IPS-NIHi11 (cell line): ENCODE data around the gene NCOA7.

ENCODE experiments used
- DNase-seq: peaks from one replicate; pipeline ENCODE4 v3.0.0; 2012; ENCODE audit warnings: mixed read lengths, low spot score

The NCOA7 gene

DNA sequence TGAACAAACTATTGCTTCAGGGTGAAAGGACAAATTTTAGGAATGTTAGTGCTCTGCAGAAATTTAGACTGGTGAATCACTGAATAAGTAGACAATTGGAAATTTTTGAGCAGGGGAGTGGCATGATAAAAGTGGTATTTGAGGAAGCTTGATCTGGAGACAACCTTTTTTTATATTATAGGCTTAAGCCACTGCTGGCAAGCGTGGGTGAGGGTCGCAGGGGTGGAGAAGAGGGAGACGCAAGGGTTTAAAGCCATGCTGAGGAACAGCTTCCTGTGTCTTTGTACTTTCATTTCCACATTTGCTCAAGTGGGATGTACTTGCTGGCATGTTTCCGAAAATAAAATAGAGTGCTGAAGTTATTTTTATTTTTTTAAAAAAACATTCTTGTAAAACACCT, 23.7 kb downstream of the NCOA7 start:
- DNase-seq = no peak

- no peak for DNase-seq
Measured at GRCh38 chr6:125815080-125815910, 24.5 kb downstream of the NCOA7 start.

- DNase-seq = no peak
Measured at GRCh38 chr6:125816828-125817280, 26.1 kb downstream of the NCOA7 start.

GRCh38 chr6:125818225-125818657, 27.5 kb downstream of the NCOA7 start:
- DNase-seq = no peak

- no peak for DNase-seq
Measured at GRCh38 chr6:125818772-125819260, 28.1 kb downstream of the NCOA7 start.

- no peak for DNase-seq
Measured at GRCh38 chr6:125819535-125820326, 29.0 kb downstream of the NCOA7 start.

DNA sequence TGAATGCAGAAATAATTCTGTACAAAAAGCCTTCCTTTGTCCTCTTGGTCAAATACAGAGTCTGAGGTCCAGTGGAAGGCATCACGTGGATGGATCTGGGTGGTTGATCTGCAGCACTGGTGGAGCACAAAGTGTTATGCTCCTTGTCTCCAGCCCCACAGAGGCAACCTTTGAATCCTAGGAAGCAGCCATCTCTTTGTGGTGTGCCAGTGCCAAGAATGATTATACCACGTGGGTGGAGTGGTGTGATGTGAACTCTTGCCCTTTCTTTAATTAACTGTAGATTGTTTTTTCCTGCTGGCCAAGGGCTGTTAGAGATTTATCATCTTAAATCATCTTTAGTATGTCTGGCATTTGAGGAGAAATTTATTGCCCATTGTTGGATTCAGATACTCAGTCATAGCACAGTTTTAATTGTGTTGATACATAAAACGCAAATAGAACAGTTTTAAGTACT, 31.1 kb downstream of the NCOA7 start:
- DNase-seq = no peak

GRCh38 chr6:125823180-125823579, 32.4 kb downstream of the NCOA7 start:
- DNase-seq = no peak

- DNase-seq = no peak
Measured at GRCh38 chr6:125824946-125825771, 34.4 kb downstream of the NCOA7 start.

GRCh38 chr6:125826695-125827463, 36.1 kb downstream of the NCOA7 start:
- DNase-seq = no peak

GRCh38 chr6:125827788-125828320, 37.1 kb downstream of the NCOA7 start:
- no peak for DNase-seq

DNA sequence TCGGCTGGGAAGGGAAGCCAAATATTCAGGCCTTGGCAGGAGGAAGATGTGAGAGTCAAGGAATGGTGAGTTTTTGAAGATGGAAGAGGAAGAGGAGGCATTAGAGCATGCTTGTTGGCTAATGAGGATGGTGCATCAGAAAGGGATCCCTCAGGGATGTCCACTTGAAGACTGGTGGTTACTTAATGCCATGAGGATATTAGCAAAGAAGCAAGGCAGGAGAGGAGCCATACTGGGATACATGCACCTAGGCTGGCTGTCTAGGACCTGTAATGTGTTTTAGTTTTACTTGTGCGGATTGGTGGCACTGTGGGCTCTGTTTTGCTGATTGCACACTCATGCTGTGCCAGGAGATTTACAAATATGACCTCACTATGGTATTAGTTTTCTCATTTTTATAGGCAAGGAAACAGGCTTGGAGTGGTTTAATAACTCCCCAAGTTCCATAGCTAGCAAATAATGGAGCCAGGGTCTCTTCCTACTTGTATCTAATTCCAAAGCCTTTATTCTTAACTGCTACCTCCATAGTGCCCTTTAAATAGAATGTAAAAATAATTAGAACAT, 37.8 kb downstream of the NCOA7 start:
- DNase-seq = no peak

DNA sequence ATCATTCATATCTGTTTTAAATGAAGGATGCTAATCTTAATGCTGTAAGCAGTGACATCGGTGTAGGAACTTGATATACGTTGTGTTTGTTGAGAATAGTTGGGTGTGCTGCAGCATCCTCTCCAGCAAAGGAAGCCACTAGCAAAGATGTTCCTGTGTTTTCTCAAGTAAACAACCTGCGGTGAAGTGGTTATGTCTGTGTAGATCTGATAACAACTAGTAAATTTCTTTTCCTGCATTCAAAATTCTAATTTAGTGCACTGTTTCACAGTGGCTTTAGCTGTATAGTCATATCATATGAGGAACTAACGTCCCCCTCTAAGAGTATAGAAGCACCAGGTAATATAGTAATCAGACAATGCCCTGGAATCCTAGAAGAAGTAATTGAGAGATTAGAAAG, 38.7 kb downstream of the NCOA7 start:
- no peak for DNase-seq

GRCh38 chr6:125831659-125832058, 40.9 kb downstream of the NCOA7 start:
- no peak for DNase-seq

DNA sequence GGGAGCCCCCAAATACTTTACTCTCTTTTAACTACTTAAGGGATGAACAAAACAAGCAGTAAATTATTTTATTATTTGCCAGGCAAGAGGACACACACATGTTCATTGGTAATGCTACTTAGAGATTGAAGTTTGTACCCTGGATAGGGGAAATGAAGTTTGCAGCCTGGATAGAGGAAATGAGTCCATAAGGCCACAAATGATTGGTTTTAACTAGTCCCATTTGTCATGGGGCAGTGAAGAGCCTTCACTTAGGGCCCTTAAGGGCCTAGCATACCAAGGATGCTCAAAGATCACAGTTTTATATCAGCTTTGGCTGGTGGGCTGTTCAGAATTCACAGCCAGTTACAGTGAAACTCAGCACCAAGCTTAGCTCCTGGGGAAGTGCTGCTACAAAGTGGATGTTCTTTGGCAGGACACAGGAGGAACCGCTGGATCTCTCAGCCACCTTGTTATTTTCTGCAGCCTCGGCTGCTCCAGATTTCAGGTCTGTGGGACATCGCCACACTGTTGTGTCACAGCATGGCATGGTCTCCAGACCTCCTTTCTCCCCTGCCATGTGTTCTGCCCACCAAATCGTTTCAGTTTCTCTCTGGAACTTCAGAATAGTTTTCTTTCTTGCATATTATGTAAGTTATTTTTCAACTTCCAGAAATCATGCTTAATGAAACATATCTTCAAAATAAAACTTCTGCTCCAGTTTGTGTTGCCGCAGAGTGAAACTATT, 41.8 kb downstream of the NCOA7 start:
- DNase-seq = no peak

DNA sequence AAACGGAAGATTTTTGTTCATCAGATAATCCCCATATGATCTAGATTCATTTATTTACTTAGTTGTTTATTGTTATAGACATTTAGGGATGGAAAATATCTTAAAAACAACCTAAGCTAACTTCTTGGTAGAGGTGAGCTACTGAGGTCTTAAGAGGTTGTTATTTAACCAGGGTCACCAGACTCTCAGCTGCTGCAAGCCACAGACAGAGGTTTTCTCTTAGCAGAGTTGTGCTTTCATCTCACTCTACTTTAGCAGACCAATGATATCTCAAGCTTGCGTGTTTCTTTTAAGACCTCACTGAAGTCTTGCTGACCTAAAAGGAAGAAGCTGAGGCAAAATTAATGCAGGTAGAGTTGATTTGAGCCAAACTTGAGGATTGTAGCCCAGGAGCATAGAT, 43.6 kb downstream of the NCOA7 start:
- no peak for DNase-seq

GRCh38 chr6:125835221-125835744, 44.5 kb downstream of the NCOA7 start:
- no peak for DNase-seq

GRCh38 chr6:125836466-125836865, 45.7 kb downstream of the NCOA7 start:
- no peak for DNase-seq

DNA sequence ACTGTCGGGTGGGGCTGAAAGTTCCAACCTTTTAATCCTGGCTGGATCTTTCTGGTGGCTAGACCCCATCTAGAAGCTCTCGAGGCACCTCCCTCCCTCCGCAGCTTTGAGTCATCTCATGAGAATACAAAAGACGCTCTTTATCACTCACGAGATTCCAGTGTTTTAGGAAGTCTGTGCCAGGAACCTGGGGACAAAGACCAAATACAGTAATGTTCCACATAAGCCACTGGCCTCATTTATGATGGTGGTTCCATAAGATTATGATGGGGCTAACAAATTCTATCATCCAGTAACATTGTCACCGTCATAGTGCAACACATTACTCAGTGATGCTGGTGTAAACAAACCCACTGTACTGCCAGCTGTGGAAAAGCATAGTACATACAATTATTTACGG, 48.7 kb downstream of the NCOA7 start:
- no peak for DNase-seq

DNA sequence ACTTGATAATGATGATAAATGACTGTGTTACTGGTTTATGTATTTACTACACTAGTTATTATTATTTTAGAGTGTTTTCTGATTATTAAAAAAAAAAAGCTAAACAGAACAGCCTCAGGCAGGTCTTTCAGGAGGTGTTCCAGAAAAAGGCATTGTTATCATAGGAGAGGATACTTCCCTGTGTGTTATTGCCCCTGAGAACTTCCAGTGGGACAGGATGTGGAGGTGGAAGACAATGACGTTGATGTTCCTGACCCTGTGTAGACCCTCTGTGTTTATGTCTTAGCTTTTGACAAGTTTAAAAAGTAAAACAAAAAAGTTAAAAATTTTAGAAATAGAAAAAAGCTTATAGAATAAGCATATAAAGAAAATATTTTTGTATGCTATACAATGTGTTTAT, 49.1 kb downstream of the NCOA7 start:
- no peak for DNase-seq
